Neural cell (in vitro differentiated cells): ENCODE data around the gene LZTS2.

Experiments
- CTCF ChIP-seq: fragments of 450-650 bp; IDR thresholded peaks from 2 replicates; pipeline ENCODE4 v1.5.1; 2014; ENCODE audit warnings: antibody characterized with exemption, mild to moderate bottlenecking, moderate library complexity; ENCODE audit not compliant: poor library complexity, severe bottlenecking
- EP300 ChIP-seq: fragments of 450-650 bp; conservative IDR thresholded peaks from 2 replicates; pipeline ENCODE4 v1.6.1; 2014; ENCODE audit warnings: antibody characterized with exemption, mild to moderate bottlenecking, moderate library complexity; ENCODE audit not compliant: poor library complexity, severe bottlenecking
- EZH2 ChIP-seq: fragments of 200-600, 300-800 bp; shearing (Covaris generic), sonication (generic); IDR thresholded peaks from 2 replicates; pipeline ENCODE4 v1.6.1; 2014; ENCODE audit warnings: antibody characterized with exemption, low read length, borderline replicate concordance, mild to moderate bottlenecking; ENCODE audit not compliant: insufficient read depth, poor library complexity, severe bottlenecking
- POLR2AphosphoS5 ChIP-seq: IDR thresholded peaks from 2 replicates; pipeline ENCODE4 v1.6.1; 2012
- REST ChIP-seq: IDR thresholded peaks from 2 replicates; pipeline ENCODE4 v1.6.1; 2012; ENCODE audit warnings: borderline replicate concordance
- SMC3 ChIP-seq: fragments of 450-650 bp; conservative IDR thresholded peaks from 2 replicates; pipeline ENCODE4 v1.6.1; 2014; ENCODE audit warnings: antibody characterized with exemption, mild to moderate bottlenecking, moderate library complexity; ENCODE audit not compliant: poor library complexity
- TAF1 ChIP-seq: IDR thresholded peaks from 2 replicates; pipeline ENCODE4 v1.6.1; 2012; ENCODE audit warnings: low read depth

- no peak for TF ChIP-seq EZH2
- no peak for TF ChIP-seq CTCF
- TF ChIP-seq POLR2AphosphoS5: no peak
- TF ChIP-seq EP300: no peak
- TF ChIP-seq SMC3: no peak
- TF ChIP-seq TAF1: no peak
- TF ChIP-seq REST: no peak
Measured at GRCh38 chr10:101010329-101010728, 10.7 kb downstream of the LZTS2 start.
